MM.1S (cell line): Measurements from ENCODE around the gene TAB2.

Source experiments
- DNase-seq: peaks from one replicate; pipeline ENCODE4 v3.0.0-alpha.2; 2015
- H2AFZ ChIP-seq: fragments of 300-600 bp; sonication (generic); 2 replicates; pipeline ENCODE4 v1.6.0; 2016; ENCODE audit warnings: antibody characterized with exemption, low read length
- H3F3A ChIP-seq: fragments of 300-600 bp; sonication (generic); 2 replicates; pipeline ENCODE4 v1.6.1; 2016; ENCODE audit warnings: mild to moderate bottlenecking, antibody characterized with exemption, low read length, moderate library complexity, mixed read lengths; ENCODE audit not compliant: insufficient read depth
- H3K27ac ChIP-seq: fragments of 300-600 bp; sonication (generic); 2 replicates; pipeline ENCODE4 v1.5.1; 2016; ENCODE audit warnings: mild to moderate bottlenecking, low read length
- H3K27me3 ChIP-seq: fragments of 300-600 bp; sonication (generic); replicated peaks from 2 replicates; pipeline ENCODE4 v1.6.0; 2016; ENCODE audit warnings: low read length; ENCODE audit not compliant: insufficient read depth
- H3K36me3 ChIP-seq: fragments of 300-600 bp; sonication (generic); replicated peaks from 2 replicates; pipeline ENCODE4 v1.6.1; 2016; ENCODE audit warnings: mild to moderate bottlenecking, low read length, mixed read lengths; ENCODE audit not compliant: insufficient read depth
- H3K4me1 ChIP-seq: fragments of 300-600 bp; sonication (generic); 2 replicates; pipeline ENCODE4 v1.6.1; 2016; ENCODE audit warnings: low read length, mixed read lengths
- H3K4me2 ChIP-seq: fragments of 300-600 bp; sonication (generic); 2 replicates; pipeline ENCODE4 v1.6.0; 2016; ENCODE audit warnings: low read depth, low read length
- H3K4me3 ChIP-seq: fragments of 300-600 bp; sonication (generic); 2 replicates; pipeline ENCODE4 v1.5.1; 2016; ENCODE audit warnings: low read length, mixed read lengths
- H3K79me2 ChIP-seq: fragments of 300-600 bp; sonication (generic); 2 replicates; pipeline ENCODE4 v1.6.1; 2016; ENCODE audit warnings: mixed run types, low read length, mixed read lengths
- H3K9ac ChIP-seq: fragments of 300-600 bp; sonication (generic); 2 replicates; pipeline ENCODE4 v1.6.1; 2016; ENCODE audit warnings: low read length, mixed read lengths
- H3K9me2 ChIP-seq: fragments of 300-600 bp; sonication (generic); replicated peaks from 2 replicates; pipeline ENCODE4 v1.6.1; 2016; ENCODE audit warnings: mild to moderate bottlenecking, low read length, mixed read lengths; ENCODE audit not compliant: insufficient read depth
- H3K9me3 ChIP-seq: fragments of 300-600 bp; sonication (generic); replicated peaks from 2 replicates; pipeline ENCODE4 v1.6.1; 2016; ENCODE audit warnings: mild to moderate bottlenecking, low read length, mixed read lengths; ENCODE audit not compliant: insufficient read depth
- H4K20me1 ChIP-seq: fragments of 300-600 bp; sonication (generic); 2 replicates; pipeline ENCODE4 v1.6.1; 2016; ENCODE audit warnings: mild to moderate bottlenecking, low read length, moderate library complexity, mixed read lengths; ENCODE audit not compliant: insufficient read depth
- EZH2 ChIP-seq: fragments of 300-600 bp; sonication (generic); optimal IDR thresholded peaks from 2 replicates; pipeline ENCODE3; 2017; ENCODE audit warnings: low read depth, mild to moderate bottlenecking, antibody characterized with exemption, low read length, mixed read lengths
- EZH2phosphoT487 ChIP-seq: fragments of 300-600 bp; sonication (generic); IDR thresholded peaks from 2 replicates; pipeline ENCODE4 v1.6.1; 2018; ENCODE audit warnings: antibody characterized with exemption, low read length
- TF ChIP-seq, protein P1 (sequence below): fragments of 300-600 bp; sonication (generic); IDR thresholded peaks from 2 replicates; pipeline ENCODE4 v1.5.1; 2016; ENCODE audit warnings: antibody characterized with exemption, low read length, mixed read lengths

TAB2 gene

DNA sequence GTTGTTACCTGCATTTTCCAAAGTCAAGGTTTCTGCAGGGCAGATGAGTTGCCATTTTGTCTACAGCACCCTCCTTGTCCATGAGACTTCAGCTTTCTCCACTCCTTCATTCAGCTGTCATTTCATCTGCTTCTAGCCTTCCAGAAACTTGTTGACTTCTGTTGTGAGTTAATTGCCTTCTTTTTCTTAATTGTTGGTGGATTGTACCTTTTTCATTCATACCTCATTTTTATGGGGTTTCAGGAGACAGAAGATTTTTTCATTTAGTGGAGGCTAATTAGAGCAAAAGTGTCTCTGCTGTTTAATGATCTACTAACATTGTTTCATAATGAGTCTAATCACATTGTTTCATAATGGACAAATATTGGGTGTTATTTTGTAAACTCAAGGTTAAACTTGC lies 75.0 kb downstream of the TAB2 start:
- Histone ChIP-seq H3K36me3 (no peaks in the 10 kb centered on the region), H3K4me1 (no peaks in the 10 kb centered on the region), H3K9ac (no peak overlapping the region), H3K4me3 (no peak overlapping the region), H3K79me2 (no peaks in the 10 kb centered on the region), H4K20me1 (no peaks in the 10 kb centered on the region), H3K27ac (no peak overlapping the region), H3F3A (no peaks in the 10 kb centered on the region), H3K27me3 (no peaks in the 10 kb centered on the region), H3K9me2 (no peaks in the 10 kb centered on the region), H2AFZ (no peak overlapping the region), H3K4me2 (no peak overlapping the region), H3K9me3 (no peaks in the 10 kb centered on the region)
- TF ChIP-seq EZH2, result no peak
- TF ChIP-seq, protein P1, sequence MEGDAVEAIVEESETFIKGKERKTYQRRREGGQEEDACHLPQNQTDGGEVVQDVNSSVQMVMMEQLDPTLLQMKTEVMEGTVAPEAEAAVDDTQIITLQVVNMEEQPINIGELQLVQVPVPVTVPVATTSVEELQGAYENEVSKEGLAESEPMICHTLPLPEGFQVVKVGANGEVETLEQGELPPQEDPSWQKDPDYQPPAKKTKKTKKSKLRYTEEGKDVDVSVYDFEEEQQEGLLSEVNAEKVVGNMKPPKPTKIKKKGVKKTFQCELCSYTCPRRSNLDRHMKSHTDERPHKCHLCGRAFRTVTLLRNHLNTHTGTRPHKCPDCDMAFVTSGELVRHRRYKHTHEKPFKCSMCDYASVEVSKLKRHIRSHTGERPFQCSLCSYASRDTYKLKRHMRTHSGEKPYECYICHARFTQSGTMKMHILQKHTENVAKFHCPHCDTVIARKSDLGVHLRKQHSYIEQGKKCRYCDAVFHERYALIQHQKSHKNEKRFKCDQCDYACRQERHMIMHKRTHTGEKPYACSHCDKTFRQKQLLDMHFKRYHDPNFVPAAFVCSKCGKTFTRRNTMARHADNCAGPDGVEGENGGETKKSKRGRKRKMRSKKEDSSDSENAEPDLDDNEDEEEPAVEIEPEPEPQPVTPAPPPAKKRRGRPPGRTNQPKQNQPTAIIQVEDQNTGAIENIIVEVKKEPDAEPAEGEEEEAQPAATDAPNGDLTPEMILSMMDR, result no peak
- DNase-seq, result no peak

DNA sequence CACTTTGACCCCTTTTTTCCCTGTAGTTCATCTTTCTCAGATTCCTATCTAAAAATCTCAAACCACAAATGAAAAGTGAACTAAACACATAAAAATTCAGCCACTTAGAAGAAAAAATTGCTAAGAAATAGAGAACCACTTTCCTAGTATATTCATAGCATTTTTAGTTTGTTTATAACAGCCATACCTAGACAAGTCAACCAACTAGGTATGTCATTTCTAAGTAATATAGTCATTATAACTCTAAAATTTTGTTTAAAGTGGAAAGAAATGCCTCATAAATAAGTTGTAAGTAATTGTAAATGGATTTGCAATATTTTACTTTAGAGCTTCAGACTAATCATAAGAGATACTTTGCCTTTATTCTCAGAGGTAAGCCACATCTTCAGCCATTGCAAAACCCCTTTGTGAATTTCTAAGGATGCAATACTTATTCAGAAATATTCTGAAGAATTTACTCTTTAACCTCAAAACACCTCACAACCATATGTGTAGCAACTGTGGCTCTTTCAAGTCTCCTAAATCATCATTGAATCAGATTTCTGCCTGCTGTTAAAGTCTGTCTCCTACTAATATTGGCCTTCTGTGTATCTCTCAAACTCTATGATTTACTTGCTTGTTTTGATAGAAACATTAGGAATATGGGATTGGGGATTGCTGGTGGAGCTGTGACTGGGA lies 75.6 kb downstream of the TAB2 start:
- Histone ChIP-seq H3K4me2 (no peak overlapping the region), H3K36me3 (no peaks in the 10 kb centered on the region), H3K9me3 (no peaks in the 10 kb centered on the region), H2AFZ (no peak overlapping the region), H3F3A (no peaks in the 10 kb centered on the region), H4K20me1 (no peaks in the 10 kb centered on the region), H3K79me2 (no peaks in the 10 kb centered on the region), H3K27me3 (no peaks in the 10 kb centered on the region), H3K27ac (no peak overlapping the region), H3K4me1 (no peaks in the 10 kb centered on the region), H3K9me2 (no peaks in the 10 kb centered on the region), H3K4me3 (no peak overlapping the region), H3K9ac (no peak overlapping the region)
- no peak for DNase-seq
- TF ChIP-seq EZH2 (no peak), EZH2phosphoT487 (no peak)
- TF ChIP-seq, protein P1, result no peak

DNA sequence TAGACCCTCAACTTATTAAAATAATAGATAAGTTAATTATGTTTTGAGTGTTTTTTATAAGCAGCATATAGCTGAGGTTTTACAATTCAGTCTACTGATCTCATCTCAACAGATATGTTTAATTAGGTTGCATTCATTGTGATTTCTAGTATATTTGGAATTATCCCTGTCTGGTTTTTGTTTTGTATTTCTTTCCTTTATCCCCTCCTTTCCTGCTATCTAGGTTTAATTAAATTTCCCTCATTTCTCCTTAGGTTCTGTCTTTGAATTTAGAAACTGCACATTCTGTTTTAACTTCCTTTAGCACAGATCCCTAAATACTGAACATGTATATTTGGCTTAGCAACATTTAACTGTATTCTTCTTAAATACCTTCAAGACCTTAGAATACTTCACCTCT lies 77.7 kb downstream of the TAB2 start:
- no peaks in the 10 kb centered on the region for H3K27me3 ChIP-seq
- H3K4me1 ChIP-seq, result no peaks in the 10 kb centered on the region
- H3K79me2 ChIP-seq, result no peaks in the 10 kb centered on the region
- no peaks in the 10 kb centered on the region for H3K9me3 ChIP-seq
- H3K36me3 ChIP-seq, result no peaks in the 10 kb centered on the region
- TF ChIP-seq EZH2 (no peak), EZH2phosphoT487 (no peak)
- TF ChIP-seq, protein P1, result no peak
- no peaks in the 10 kb centered on the region for H3K9me2 ChIP-seq
- no peak for DNase-seq
- no peak overlapping the region for H3K27ac ChIP-seq
- no peak overlapping the region for H2AFZ ChIP-seq
- H3F3A ChIP-seq, result no peaks in the 10 kb centered on the region
- no peak overlapping the region for H3K9ac ChIP-seq
- no peaks in the 10 kb centered on the region for H4K20me1 ChIP-seq
- no peak overlapping the region for H3K4me3 ChIP-seq
- H3K4me2 ChIP-seq, result no peak overlapping the region
